ENCODE measurements around the gene TIPARP.
"Not testable (repeated sequence)": the region's sequence is repeated elsewhere in the genome, so short reads cannot be mapped to it uniquely, and the experiment has no call there.

Gene TIPARP

GRCh38 chr3:156648086-156648485, 26.3 kb upstream of the TIPARP start:
- peak; percentile 25 for DNase-seq

DNA sequence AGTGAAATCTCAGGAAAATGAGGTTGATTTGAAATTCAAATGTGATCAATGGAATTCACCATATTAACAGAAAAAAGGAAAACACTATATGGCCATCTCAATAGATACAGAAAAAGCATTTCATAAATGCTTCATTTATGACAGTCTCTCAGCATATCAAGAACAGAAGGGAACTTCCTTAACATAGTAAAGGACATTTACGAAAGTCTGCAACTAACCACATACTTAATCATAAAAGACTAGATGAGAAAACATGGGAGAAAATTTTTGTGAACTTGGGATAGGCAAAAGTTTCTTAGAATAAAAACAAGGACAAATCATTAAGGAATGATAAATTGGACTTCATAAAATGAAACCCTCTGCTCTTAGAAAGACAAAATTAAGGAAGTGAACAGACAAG, 24.7 kb upstream of the TIPARP start:
- DNase-seq = no peak

DNA sequence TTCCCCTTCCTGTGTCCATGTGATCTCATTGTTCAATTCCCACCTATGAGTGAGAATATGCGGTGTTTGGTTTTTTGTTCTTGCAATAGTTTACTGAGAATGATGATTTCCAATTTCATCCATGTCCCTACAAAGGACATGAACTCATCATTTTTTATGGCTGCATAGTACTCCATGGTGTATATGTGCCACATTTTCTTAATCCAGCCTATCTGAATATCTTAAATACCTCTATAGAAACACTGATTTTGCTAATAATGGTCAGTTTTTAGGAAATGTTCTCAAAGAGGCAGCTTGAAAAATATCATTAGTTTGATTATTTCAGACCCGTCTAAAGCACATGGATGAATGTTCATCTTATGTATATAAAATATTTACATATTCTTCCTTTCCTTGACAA, 21.7 kb upstream of the TIPARP start:
- not testable (repeated sequence) for DNase-seq

DNA sequence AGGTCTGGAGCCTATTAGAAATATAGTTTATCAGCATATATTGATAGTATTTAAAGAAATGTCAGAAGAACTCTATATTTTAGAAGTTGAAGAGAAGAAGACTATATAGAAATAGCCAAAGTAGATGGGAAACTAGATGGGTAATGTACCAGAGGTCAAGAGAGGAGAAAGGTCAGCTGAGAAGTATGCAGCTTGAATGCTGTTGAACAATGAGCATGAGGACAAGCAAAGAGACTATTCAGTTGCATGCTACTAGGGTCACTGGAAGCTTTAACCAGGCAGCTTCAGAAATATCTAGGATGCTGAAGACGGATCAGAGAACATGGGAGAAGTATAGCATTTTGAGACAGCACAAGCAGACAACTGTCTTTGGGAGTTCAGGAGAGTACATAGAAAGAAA, 19.6 kb upstream of the TIPARP start:
- no peak for DNase-seq

DNA sequence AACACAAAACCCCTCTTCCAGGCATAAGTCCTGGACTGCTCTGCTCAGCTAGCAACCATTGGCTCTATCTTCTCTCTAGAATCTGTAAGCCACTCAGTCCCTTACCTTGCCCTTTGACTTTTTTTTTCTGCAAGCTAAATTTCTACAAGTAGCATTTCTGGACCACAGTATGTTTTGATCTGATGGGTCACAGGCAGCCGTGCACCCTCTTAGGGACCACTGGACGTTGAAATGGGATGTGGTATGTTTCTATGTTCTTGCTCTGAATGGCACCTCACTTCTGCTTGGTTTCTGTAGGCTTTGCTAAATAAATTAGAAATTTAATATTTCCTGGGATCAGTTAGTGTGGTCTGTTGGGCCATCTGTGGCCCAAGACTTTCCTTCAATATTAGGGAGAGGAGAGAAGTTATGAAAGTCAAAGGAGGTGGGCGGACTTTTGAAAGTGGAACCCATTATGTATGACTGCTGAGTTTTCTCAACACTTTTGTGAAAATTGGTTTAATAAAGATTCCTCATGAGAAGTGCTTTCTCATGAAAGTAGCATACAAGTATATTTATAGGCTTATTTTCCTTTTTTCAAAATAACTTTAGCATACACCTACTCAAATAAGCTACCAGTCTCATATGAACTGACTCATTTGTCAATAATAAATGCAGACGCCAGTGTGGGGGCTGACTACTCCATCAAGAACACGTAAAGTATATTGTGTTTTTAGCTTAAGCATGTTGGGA, 18.4 kb upstream of the TIPARP start:
- DNase-seq = no peak

- no peak for DNase-seq
Observed at GRCh38 chr3:156657440-156657839, 16.9 kb upstream of the TIPARP start.

- DNase-seq = no peak
Observed at GRCh38 chr3:156657862-156658731, 16.3 kb upstream of the TIPARP start.

GRCh38 chr3:156658732-156659090, 15.7 kb upstream of the TIPARP start:
- no peak for DNase-seq

- DNase-seq = no peak
Observed at GRCh38 chr3:156659260-156659659, 15.1 kb upstream of the TIPARP start.

- no peak for DNase-seq
Observed at GRCh38 chr3:156661155-156661554, 13.2 kb upstream of the TIPARP start.

DNA sequence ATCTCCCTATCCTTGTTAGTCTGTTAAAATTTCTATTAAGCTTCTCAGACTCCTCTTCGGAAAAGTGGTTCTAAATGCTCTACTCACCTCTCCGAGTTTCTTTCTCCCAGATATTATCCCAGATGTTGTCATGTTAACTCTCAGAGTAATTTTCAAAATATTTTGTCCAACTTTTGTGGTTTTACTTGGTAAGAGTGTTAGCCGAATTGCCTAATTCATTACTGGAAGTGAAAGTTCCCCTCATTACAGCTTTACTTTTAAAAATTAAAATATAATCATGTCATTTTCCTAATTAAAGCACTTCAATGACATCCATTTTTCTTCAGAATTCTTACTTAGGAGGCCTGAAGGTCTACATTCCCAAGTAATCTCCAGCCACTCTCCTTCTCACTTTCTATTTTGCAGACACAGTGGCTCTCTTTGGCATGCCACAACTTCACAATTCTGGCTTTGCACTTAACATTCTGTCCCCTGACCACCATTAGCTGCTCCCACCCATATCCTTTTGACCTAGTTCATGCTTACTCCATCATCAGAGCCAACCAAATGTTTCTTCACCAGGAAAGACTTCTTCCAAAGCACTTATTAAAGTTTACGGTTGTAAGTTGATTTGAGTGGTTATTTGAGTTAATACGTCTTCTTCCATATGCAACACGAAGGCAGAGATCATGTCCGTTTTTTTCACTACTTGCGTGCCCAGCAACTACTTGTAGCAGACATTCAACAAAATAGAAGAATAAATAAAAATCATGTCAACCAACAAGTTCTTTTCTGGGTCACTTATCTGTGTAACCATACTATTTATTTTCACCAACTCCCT, 10.2 kb upstream of the TIPARP start:
- DNase-seq = no peak

DNA sequence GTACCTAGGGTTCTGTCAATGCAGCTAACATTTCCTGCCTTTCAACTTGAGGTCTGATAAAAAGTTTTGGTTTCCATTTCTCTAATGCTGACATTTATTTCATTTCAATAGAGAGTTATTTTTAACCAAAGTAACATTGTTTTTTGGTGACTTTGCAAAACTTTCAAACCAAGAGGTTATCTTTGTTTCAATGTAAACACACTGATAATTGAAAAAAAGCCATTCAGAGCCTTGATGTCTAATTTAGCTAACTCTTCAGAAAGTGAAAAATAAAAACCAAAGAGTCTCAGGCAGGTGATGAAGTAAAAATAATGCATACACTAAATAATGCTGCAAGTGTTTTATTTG, 9.6 kb upstream of the TIPARP start:
- DNase-seq = no peak

- no peak for DNase-seq
Observed at GRCh38 chr3:156665291-156665690, 9.1 kb upstream of the TIPARP start.

DNA sequence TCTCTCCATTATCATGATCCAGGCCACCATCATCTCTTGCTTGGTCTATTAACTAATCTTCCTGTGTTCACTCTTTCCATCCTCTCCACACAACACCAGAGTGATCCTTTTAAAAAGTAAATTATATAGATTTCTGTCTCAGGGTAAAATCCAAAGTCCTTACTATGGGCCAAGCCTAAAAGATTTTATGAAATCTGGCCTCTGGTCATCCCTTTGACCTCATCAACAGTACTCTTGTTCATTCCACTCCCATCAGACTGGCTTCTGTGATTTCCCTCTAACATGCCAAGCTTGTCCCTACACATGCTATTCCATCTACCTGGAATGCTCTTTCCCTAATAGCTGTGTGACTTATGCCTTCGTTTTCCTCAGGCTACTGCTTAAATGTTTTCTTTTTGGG, 8.3 kb upstream of the TIPARP start:
- no peak for DNase-seq

DNA sequence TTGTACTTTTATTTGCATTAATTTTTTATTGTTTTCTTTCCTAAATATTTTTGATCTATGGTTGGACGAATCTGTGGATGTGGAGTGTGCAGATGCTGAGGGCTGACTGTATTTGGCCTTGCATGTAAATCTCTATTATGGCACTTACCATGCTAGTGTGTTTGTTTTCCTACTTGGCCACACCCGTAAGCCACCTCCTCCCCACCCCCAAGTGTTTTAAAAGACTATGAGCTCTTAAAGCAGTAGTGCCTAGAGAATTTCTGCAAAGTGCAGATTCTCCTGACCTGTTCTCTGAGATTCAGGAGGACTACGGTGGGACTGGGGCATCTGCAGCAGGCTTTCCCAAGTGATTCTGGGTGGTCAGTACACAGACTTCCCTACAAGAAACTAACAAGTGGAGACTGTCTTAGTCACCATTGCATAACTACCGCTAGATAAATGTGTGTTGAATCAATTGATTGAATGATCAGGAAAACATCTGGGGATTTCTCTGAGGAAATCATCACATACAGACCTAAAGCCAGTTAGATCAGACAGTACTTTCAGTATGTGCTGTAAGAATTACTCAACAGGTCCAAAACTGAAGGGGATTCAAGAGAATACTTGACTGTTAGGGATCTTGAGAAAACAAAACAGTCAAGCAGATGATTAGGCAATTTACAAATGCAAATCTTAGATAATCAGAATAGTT, 6.2 kb upstream of the TIPARP start:
- no peak for DNase-seq

DNA sequence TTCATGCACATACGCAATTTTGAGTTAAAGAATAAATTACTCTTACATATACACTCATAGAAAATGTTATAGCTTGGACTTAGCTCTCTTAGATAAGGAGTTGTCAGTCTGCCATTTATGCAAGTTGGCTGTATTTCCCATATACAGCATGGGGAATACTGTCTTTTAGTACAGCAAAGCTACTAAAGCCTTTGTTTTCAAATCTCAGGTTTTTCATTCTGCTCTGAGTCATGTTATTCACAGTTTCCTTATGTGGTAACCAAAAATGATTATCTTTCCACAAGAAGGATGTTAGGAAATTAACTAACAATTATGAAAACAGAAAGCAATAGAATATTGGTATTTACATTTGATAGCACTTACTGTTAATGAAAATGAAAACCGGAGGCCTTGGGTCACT, 4.3 kb upstream of the TIPARP start:
- DNase-seq = no peak

DNA sequence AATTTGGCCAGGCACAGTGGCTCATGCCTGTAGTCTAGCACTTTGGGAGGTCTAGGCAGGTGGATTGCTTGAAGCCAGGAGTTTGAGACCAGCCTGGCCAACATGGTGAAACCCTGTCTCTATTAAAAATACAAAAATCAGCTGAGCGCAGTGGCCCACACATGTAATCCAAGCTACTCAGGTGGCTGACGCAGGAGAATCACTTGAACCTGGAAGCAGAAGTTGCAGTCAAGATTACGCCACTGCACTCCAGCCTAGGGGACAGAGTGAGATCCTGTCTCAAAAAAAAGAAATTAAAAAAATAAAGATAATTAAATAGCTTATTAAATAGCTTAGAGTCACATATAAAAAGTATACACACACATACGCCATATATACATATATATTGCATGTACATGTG, 3.7 kb upstream of the TIPARP start:
- DNase-seq = no peak

DNA sequence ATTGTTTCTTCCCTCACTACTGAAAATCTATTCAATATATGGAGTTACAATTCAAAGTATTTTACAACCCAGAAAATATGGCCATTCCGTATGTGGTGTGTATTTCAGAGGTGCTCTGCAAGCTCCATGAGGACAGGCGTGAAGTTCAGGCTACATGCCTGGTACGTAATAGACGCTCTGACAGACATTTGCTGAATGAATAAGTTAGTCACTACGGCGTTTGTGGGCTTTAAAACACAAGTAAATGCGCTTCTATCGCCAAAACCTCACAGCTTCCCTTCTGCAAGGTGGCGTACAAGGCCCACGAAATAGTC, 701 bp upstream of the TIPARP start:
- no peak for DNase-seq

GRCh38 chr3:156674911-156675829, 780 bp downstream of the TIPARP start:
- peak; percentile 52 for DNase-seq

GRCh38 chr3:156675830-156676767, 1.7 kb downstream of the TIPARP start:
- DNase-seq = peak; percentile 89
